AG09309 (cell line): ENCODE results near the gene NFRKB.
"Not testable (repeated sequence)": the region's sequence is repeated elsewhere in the genome, so short reads cannot be mapped to it uniquely, and the experiment has no call there.

Experiments
- DNase-seq: peaks from one replicate; pipeline ENCODE4 v3.0.0-alpha.2; 2010; ENCODE audit warnings: low read depth
- H3K4me3 ChIP-seq: 2 replicates; pipeline ENCODE4 v1.5.1; 2011; ENCODE audit warnings: mild to moderate bottlenecking, low read depth, low read length, moderate library complexity; ENCODE audit not compliant: control insufficient read depth
- CTCF ChIP-seq: IDR thresholded peaks from 2 replicates; pipeline ENCODE4 v1.5.1; 2011; ENCODE audit warnings: mild to moderate bottlenecking, low read depth, low read length, inconsistent platforms; ENCODE audit not compliant: insufficient read depth, control insufficient read depth; ENCODE audit errors: missing control alignments

The NFRKB gene

GRCh38 chr11:129884581-129884980 is 10.8 kb downstream of the NFRKB start:
- DNase-seq: no peak
- H3K4me3 ChIP-seq: no peak overlapping the region
- TF ChIP-seq CTCF: no peak

- H3K4me3 ChIP-seq: no peak overlapping the region
- DNase-seq: no peak
- peak; percentile 70 for TF ChIP-seq CTCF
These were observed 13.7 kb downstream of the NFRKB start for GRCh38 chr11:129881570-129882170.

GRCh38 chr11:129880311-129880710 is 15.1 kb downstream of the NFRKB start:
- no peak for TF ChIP-seq CTCF
- no peak overlapping the region for H3K4me3 ChIP-seq
- no peak for DNase-seq

GRCh38 chr11:129871914-129872313 is 23.5 kb downstream of the NFRKB start:
- no peak overlapping the region for H3K4me3 ChIP-seq
- no peak for DNase-seq
- TF ChIP-seq CTCF: no peak

GRCh38 chr11:129868626-129869025 is 26.8 kb downstream of the NFRKB start:
- H3K4me3 ChIP-seq, DNase-seq: not testable (repeated sequence)

GRCh38 chr11:129866311-129866710 is 29.1 kb downstream of the NFRKB start:
- no peak for TF ChIP-seq CTCF
- DNase-seq: no peak
- no peak overlapping the region for H3K4me3 ChIP-seq

GRCh38 chr11:129865701-129866100 is 29.7 kb downstream of the NFRKB start:
- no peak overlapping the region for H3K4me3 ChIP-seq
- no peak for DNase-seq
- no peak for TF ChIP-seq CTCF

GRCh38 chr11:129864811-129865210 is 30.6 kb downstream of the NFRKB start:
- TF ChIP-seq CTCF: no peak
- DNase-seq: no peak
- no peak overlapping the region for H3K4me3 ChIP-seq
